GM18909 (cell line): ENCODE measurements around the gene SERPINB11.
"Not testable (repeated sequence)": the region's sequence is repeated elsewhere in the genome, so short reads cannot be mapped to it uniquely, and the experiment has no call there.

Source experiments
- ATAC-seq: cut with Tn5 transposase; IDR thresholded peaks from one replicate; pipeline ENCODE4 v1.9.1; 2021; ENCODE audit warnings: mild to moderate bottlenecking; ENCODE audit not compliant: unreplicated experiment, poor library complexity

The SERPINB11 gene

GRCh38 chr18:63702660-63703059 lies at the start of gene SERPINB11:
SERPINB11 (plus strand) TSS chr18:63702960; CDS start chr18:63710194, 7,234 bp downstream.
- ATAC-seq: no peak

DNA sequence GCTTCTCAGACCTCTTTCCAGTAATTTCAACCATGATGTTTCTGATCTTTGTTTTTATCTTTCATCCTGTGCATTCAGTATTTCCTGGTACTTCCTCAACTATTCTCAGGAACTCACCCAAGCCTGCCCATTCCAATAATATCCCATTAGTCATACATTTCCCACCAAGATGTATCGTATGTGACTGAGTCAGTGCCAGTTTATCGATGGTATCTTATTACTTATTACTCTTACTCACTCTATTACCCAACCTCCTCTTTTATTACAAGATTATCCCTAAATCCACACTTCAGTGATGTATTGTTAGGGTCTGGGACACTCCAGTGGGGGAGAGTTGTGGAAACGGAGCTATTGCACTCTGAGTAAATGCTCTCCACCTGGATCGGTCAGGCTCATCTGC lies 43.8 kb upstream of the SERPINB11 start:
- ATAC-seq: not testable (repeated sequence)

DNA sequence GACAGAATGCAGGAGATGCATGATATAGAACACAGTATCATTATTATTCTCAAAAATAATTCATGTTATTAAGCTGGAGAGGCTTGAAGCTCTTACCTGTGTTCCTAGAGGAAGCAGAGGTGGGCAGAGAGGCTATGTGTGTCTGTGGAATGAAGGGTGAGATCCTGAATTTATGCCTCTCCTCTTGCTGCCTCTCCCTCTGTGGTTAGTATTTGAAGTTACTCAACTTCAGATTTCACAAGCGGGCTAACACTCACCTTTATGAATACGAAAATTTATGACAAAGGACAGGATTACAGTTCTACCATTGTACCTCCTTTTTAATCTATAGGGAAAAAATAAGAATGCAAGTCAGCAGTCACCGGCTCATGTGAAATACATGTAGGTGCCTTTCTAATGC lies 41.0 kb upstream of the SERPINB11 start, which contains the start of gene SERPINB3:
TSS of gene SERPINB3 (minus strand) at position 144 of the 400 bp plus-strand sequence. CDS start 677 bp downstream, outside the sequence.
- ATAC-seq: not testable (repeated sequence)

DNA sequence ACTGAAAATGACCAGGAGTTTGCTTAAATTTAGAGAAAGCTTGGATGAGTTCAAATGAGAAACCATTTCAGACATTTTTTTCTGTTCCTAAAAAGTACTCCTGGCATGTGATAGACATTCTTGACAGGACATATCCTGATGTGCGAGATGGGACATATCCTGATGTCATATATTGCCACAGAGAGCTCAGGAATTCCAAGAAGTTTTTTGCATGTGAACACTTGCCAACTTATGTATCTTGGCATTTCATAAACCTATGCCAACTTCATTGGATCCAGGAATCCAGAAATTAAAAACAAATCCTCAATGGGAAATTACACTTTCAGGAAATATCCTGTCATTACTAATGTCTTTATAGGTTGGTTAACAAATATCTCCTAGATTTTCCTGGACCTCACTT lies 38.2 kb upstream of the SERPINB11 start:
- ATAC-seq: no peak

DNA sequence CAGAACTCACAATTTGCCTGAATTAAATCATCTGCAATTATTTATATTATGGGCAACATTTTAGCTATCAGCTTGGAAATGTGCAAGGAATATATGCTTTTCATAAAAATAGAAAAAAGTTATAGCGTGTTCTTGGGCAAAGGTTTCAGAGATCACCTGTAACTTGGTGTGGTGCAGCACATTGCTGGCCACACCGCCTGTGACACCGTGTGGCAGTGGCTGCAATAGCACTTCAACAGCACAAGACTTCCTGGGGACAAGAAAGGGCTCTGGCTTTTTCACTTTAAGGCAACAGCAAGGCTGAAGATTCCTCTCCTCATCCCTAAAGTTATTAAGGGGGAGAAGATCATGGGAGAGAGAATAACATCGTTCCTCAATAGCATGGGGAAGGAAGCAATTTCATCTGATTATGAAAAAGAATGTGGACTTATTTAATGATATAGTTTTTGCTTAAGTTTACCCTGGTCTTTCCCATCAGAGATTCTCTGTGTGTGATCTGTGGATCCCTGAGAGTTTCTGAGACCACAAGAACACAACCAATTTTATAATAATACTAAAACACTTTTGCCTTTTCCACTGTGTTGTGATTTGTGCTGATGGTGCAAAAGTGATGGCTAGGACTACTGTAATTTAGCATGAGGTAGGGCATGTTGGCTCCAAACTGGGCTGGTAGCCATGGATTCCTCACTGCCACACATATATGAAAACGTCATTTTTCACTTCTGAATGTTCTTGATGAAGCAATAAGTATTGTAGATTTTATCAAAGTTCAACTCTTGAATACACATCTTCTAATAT lies 26.0 kb upstream of the SERPINB11 start:
- peak; percentile 82 for ATAC-seq

GRCh38 chr18:63677500-63678225 lies 25.1 kb upstream of the SERPINB11 start:
- ATAC-seq: no peak

GRCh38 chr18:63679820-63680606 lies 22.7 kb upstream of the SERPINB11 start:
- ATAC-seq: no peak

DNA sequence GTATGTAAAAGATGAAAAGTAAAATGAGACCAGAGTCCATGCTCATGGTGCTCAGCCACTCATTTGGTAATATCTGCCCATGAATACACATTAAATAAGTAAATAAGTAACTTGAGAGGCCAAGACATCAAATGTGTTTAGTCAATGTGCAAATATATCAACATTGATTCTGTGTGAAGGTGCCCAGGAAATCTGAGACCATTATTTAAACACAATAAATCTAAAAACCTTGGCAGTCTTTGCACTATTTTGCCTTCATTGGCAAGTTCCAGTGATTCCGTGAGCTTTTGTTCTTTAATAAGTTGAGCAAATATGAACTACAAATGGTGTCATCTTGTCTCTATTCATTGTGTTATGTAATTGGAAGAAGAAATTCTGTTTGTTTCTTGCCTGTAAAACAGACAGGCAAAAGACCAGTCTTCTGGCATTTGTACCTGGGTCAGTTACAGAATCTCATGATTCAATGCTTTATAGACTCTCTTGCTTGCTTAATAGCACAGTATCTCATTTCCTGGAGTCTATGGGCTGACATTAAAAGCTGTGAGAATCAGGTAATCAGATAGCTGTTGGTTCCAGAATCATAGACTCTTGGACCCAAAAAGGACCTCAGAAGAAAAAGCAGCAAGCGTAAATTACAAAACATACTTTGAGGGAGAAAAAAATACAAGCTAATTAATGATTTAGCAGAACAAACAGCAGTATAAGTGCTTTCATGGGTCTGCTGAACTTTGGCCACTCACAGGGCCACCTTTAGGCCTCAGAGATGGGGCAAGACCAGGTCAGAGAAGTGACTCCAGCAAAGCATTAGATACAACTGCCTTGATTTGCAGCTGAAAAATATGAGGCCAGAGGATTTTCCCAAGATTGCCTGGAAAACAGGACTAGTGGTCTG lies 21.1 kb upstream of the SERPINB11 start:
- ATAC-seq: no peak

GRCh38 chr18:63683152-63683551 lies 19.6 kb upstream of the SERPINB11 start:
- ATAC-seq: no peak

DNA sequence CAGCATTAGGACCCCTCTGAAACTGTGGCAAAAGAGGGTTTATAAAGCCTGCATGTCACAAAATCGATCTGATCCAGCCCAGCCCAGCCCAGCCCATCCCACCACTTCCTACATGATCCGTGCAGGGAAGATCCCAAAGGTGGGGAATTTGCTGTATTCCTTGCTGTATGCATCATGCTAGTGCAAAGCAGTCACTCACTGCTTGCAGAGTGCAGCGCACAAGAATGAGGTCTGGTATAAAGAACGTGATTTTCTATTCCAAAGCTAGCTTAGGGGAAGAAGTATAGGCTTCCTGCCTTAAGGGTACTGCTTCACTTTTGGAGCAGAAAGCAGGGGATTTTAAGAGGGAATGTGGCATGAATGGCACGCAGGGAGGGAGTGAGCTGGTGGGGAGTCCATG lies 18.9 kb upstream of the SERPINB11 start:
- ATAC-seq: no peak

DNA sequence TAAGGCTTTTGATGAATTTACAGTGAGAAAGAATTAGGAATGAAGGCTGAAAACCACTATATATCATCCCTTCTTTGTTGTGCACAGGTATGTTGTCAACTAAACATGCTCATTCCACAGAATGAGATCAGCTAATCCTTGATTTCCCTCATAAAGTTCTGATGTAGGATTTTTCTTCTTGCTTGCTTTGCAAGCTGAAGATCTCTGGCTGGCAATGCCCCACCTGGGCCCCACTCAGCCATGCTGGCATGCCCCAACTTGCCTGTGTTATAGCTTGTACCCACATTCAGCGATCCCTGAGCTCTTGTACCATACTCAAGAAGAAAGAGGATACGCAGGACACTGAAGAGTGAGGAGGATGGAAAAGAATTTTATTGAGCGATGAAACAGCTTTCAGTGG lies 18.0 kb upstream of the SERPINB11 start:
- ATAC-seq: no peak

DNA sequence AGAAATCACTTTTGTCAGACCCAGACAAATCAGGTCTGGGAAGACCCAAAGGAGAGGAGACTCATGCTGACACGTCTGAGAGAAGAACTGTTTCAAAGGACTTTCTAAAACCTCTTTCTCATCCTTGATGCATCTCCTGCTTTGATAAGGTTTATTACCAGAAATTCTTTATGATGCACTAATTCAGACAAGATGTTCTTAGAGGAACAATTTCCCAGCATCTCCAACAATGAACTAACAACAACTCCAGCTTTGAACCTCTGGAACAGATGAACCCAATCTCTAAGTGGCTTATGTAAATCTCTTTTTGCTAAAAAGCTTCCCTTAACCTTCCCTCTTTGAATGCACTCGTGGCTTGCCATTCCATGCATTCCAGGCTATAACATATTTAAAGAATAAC lies 15.9 kb upstream of the SERPINB11 start:
- ATAC-seq: no peak

DNA sequence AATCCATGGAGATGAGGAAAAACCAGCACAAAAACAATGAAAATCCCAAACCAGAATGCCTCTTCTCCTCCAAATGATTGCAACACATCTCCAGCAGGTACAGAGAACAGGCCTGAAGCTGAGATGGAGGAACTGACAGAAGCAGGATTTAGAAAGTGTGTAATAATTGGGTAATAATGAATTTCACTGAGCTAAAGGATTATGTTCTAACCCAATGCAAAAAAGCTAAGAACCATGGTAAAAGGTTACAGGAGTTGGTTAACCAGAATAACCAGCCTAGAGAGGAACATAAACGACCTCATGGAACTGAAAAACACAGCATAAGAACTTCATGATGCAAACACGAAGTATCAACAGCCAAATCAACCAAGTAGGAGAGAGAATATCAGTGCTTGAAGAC lies 13.7 kb upstream of the SERPINB11 start:
- ATAC-seq: no peak

DNA sequence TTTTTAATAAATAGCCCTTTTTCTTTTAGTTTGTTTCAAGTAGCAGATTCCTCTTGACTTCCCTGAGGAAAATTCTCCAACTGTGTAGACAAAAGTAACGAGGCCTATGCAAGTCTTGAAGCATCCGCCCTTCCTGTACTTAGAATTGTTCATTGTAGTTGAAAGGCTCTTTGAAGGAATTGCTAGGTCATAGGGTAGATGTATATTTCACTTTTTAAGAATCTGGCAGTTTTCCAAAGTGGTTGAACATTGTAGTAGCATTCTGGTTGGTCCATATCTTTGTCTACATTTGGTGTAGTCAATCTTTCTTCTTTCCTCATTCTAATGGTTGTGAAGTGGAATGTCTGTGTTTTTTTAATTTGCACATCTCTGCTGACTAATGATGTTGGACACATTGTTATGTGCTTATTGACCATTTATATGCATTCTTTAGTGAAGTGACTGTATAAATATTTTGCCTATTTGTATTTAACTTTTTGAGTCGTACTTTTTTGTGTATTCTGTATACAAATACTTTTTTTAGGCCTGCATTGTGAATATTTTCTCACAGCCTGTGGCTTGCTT lies 5.6 kb upstream of the SERPINB11 start:
- no peak for ATAC-seq

- no peak for ATAC-seq
These were observed 2.3 kb upstream of the SERPINB11 start for GRCh38 chr18:63700501-63700900.

GRCh38 chr18:63701952-63702351 lies 808 bp upstream of the SERPINB11 start:
- no peak for ATAC-seq

GRCh38 chr18:63705401-63705800 lies 2.6 kb downstream of the SERPINB11 start:
- no peak for ATAC-seq

DNA sequence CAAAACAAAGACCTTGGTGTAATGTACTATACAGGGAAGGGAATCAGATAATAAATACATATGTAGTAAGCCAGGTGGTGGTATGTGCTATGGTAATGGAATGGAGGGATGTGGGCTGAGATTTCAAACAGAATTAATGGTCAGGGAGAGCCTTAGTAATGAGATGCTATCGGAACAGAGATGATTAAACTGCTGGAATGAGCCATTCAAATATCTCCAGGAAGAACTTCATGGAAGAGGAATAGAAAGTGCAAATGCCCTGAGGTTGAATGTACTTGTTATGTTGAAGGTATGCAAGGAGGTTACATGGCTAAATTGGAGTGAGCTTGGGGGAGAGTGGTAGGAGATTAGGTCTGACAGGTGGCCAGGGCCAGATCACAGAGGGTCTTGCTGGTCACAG lies 5.1 kb downstream of the SERPINB11 start:
- ATAC-seq: no peak

DNA sequence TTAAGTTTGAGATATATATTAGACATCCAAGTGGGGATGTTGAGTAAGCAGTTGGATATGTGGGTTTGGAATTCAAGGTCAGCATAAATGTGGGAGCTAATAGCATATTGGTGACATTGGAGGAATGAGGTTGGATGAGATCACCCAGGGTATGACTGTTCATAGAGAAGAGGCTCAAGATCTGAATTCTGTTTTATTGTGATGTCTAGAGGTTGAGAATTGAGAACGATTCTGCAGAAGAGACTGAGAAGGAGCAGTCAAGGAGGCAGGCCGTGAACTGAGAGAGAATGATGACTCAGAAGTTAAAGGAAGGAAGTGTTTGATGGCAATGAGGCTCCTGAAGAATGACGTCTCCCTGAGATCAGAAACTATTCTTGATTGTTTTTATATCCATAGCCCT lies 5.9 kb downstream of the SERPINB11 start:
- ATAC-seq: no peak
